GM23338 (cell line): ENCODE data around the gene TMEM98. TPM values are rescaled to one million over a fixed set of nuclear protein-coding genes. Genes with fewer than 3 reads are reported as not detected.

ENCODE experiments used
- ATAC-seq: fragments of 200-7000 bp; cut with Tn5 transposase; 3 replicates; pipeline ENCODE4 v1.9.1; 2020
- DNase-seq: peaks from one replicate; pipeline ENCODE4 v3.0.0-alpha.2; 2015; ENCODE audit warnings: low spot score
- H2AFZ ChIP-seq: fragments of 200-600 bp; sonication (generic); 2 replicates; pipeline ENCODE4 v1.8.0; 2016; ENCODE audit warnings: antibody characterized with exemption, mild to moderate bottlenecking, moderate library complexity
- H3F3A ChIP-seq: fragments of 200-600 bp; sonication (generic); replicated peaks from 2 replicates; pipeline ENCODE4 v1.8.0; 2017; ENCODE audit warnings: antibody characterized with exemption, mixed run types, low read depth
- H3K27ac ChIP-seq: fragments of 200-600 bp; sonication (generic); 2 replicates; pipeline ENCODE4 v1.6.1; 2016; ENCODE audit warnings: low read depth
- H3K27me3 ChIP-seq: fragments of 200-600 bp; sonication (generic); 2 replicates; pipeline ENCODE4 v1.8.0; 2016; ENCODE audit warnings: mild to moderate bottlenecking, mixed run types, moderate library complexity; ENCODE audit not compliant: insufficient read depth
- H3K36me3 ChIP-seq: fragments of 200-600 bp; sonication (generic); 2 replicates; pipeline ENCODE4 v1.8.0; 2016; ENCODE audit warnings: mild to moderate bottlenecking; ENCODE audit not compliant: insufficient read depth
- H3K4me1 ChIP-seq: fragments of 200-600 bp; sonication (generic); 2 replicates; pipeline ENCODE4 v1.8.0; 2016; ENCODE audit warnings: mild to moderate bottlenecking, moderate library complexity; ENCODE audit not compliant: insufficient read depth
- H3K4me2 ChIP-seq: fragments of 200-600 bp; sonication (generic); 2 replicates; pipeline ENCODE4 v1.7.1; 2017; ENCODE audit warnings: mixed run types
- H3K4me3 ChIP-seq: fragments of 200-600 bp; sonication (generic); 2 replicates; pipeline ENCODE4 v1.6.1; 2016; ENCODE audit warnings: mixed run types
- H3K79me2 ChIP-seq: fragments of 200-600 bp; sonication (generic); replicated peaks from 2 replicates; pipeline ENCODE4 v1.8.0; 2017; ENCODE audit warnings: mild to moderate bottlenecking; ENCODE audit not compliant: insufficient read depth
- H3K9me2 ChIP-seq: fragments of 200-600 bp; sonication (generic); 2 replicates; pipeline ENCODE4 v1.8.0; 2017; ENCODE audit not compliant: insufficient read depth
- H4K20me1 ChIP-seq: fragments of 200-600 bp; sonication (generic); replicated peaks from 2 replicates; pipeline ENCODE4 v1.8.0; 2017; ENCODE audit warnings: mild to moderate bottlenecking; ENCODE audit not compliant: insufficient read depth
- H3K27ac Mint-ChIP-seq: 2 replicates; pipeline ENCODE4 v1.8.0; 2020; ENCODE audit warnings: inconsistent platforms, mild to moderate bottlenecking, moderate library complexity, mixed read lengths
- H3K27me3 Mint-ChIP-seq: 3 replicates; pipeline ENCODE4 v1.8.0; 2022; ENCODE audit warnings: low read depth, mild to moderate bottlenecking, moderate library complexity, mixed read lengths, inconsistent platforms; ENCODE audit not compliant: insufficient read depth, poor library complexity
- H3K36me3 Mint-ChIP-seq: 3 replicates; pipeline ENCODE4 v1.8.0; 2021; ENCODE audit warnings: low read depth, mild to moderate bottlenecking, inconsistent platforms, moderate library complexity, mixed read lengths
- H3K4me1 Mint-ChIP-seq: 3 replicates; pipeline ENCODE4 v1.8.0; 2020; ENCODE audit warnings: mild to moderate bottlenecking, inconsistent platforms, mixed read lengths
- H3K4me3 Mint-ChIP-seq: 3 replicates; pipeline ENCODE4 v1.8.0; 2021; ENCODE audit warnings: moderate library complexity, mild to moderate bottlenecking, inconsistent platforms, mixed read lengths
- H3K9me3 Mint-ChIP-seq: 3 replicates; pipeline ENCODE4 v1.8.0; 2020; ENCODE audit warnings: moderate library complexity, mild to moderate bottlenecking, inconsistent platforms, mixed read lengths
- CREB1 ChIP-seq: fragments of 250-450 bp; sonication (Bioruptor Pico); IDR thresholded peaks from 2 replicates; pipeline ENCODE4 v1.5.0; 2020; ENCODE audit warnings: low read depth, mild to moderate bottlenecking, moderate library complexity
- CTCF ChIP-seq, 2 experiments: fragments of 200-600 bp in 1 of 2; sonication (generic) in 1 of 2; conservative IDR thresholded peaks; 2 replicates each; pipeline versions ENCODE4 v1.5.1 to v1.6.1; 2016 to 2017; ENCODE audit warnings: antibody characterized with exemption in 2 of 2, low read depth in 2 of 2, mild to moderate bottlenecking in 2 of 2, moderate library complexity in 1 of 2
- ETS1 ChIP-seq: IDR thresholded peaks from 2 replicates; pipeline ENCODE4 v1.6.1; 2016; ENCODE audit warnings: antibody characterized with exemption
- EZH2 ChIP-seq: fragments of 200-600 bp; sonication (generic); IDR thresholded peaks from one replicate; pipeline ENCODE4 v1.8.0; 2017; ENCODE audit warnings: antibody characterized with exemption, mild to moderate bottlenecking, low read depth; ENCODE audit not compliant: unreplicated experiment
- EZH2phosphoT487 ChIP-seq: fragments of 200-600 bp; sonication (generic); IDR thresholded peaks from one replicate; pipeline ENCODE4 v1.8.1; 2018; ENCODE audit warnings: antibody characterized with exemption; ENCODE audit not compliant: unreplicated experiment
- NANOG ChIP-seq: IDR thresholded peaks from 2 replicates; pipeline ENCODE4 v1.6.1; 2016; ENCODE audit warnings: antibody characterized with exemption, borderline replicate concordance
- POLR2AphosphoS5 ChIP-seq: IDR thresholded peaks from 2 replicates; pipeline ENCODE4 v1.6.1; 2016; ENCODE audit warnings: antibody characterized with exemption, low read depth
- REST ChIP-seq: IDR thresholded peaks from one replicate; pipeline ENCODE4 v1.6.1; 2018; ENCODE audit warnings: antibody characterized with exemption; ENCODE audit not compliant: unreplicated experiment
- ZNF114 ChIP-seq: fragments of 250-450 bp; sonication (Bioruptor Pico); IDR thresholded peaks from 2 replicates; pipeline ENCODE4 v1.5.0; 2020; ENCODE audit warnings: mild to moderate bottlenecking, moderate library complexity
- ZNF331 ChIP-seq: fragments of 250-450 bp; sonication (Bioruptor Pico); IDR thresholded peaks from 2 replicates; pipeline ENCODE4 v1.5.0; 2020; ENCODE audit warnings: low read depth, mild to moderate bottlenecking, moderate library complexity
- polyA plus RNA-seq: library from polyadenylated mRNA; unstranded; fragments of >200 nt; fragmentation: Nextera tagmentation; extraction: Ambion mirVana; gene quantifications from 2 replicates; pipeline ENCODE4 v1.2.1, GENCODE V29; 2016
- total RNA-seq: library from RNA; depleted of rRNA; stranded (reverse); fragments of >200 nt; shearing (Covaris generic); gene quantifications from 2 replicates; pipeline ENCODE4 v1.2.3, GENCODE V29; 2014

Gene TMEM98
- total and polyA plus RNA-seq, 2 experiments from 2014 or later: 60.4 to 94.8 TPM

- no peaks in the 10 kb centered on the region for H3K27me3 ChIP-seq
- DNase-seq (no peak), ATAC-seq (no peak)
- Mint-ChIP-seq H3K27me3 (peaks cover 2% of the 10 kb centered on the region), H3K27ac (no peak overlapping the region), H3K4me3 (no peak overlapping the region), H3K36me3 (peaks cover 4% of the 10 kb centered on the region; the same call in 1 of the 3 replicates), H3K9me3 (peaks cover 13% of the 10 kb centered on the region), H3K4me1 (peaks cover 4% of the 10 kb centered on the region; the same call in 2 of the 3 replicates)
- TF ChIP-seq EZH2phosphoT487 (no peak), ETS1 (no peak), ZNF331 (no peak), REST (no peak), ZNF114 (no peak), NANOG (no peak), CREB1 (CRISPR knock-in tag) (no peak)
- H3K4me1 ChIP-seq: 0 out of 2 replicates have a peak, but pooled peaks cover 4% of the 10 kb centered on the region
- H3K27ac ChIP-seq: no peak overlapping the region
- no peaks in the 10 kb centered on the region for H3K79me2 ChIP-seq
- no peaks in the 10 kb centered on the region for H4K20me1 ChIP-seq
- peak overlapping the region; percentile 72; the same call in 1 of the 2 replicates for H2AFZ ChIP-seq
- no peak overlapping the region for H3K4me3 ChIP-seq
- H3K4me2 ChIP-seq: no peak overlapping the region
- H3K9me2 ChIP-seq: no peaks in the 10 kb centered on the region
- no peaks in the 10 kb centered on the region for H3F3A ChIP-seq
- no peaks in the 10 kb centered on the region for H3K36me3 ChIP-seq
Observed at GRCh38 chr17:32904891-32905290, 23.1 kb upstream of the TMEM98 start.

- Histone ChIP-seq H3K79me2 (no peaks in the 10 kb centered on the region), H3K36me3 (no peaks in the 10 kb centered on the region), H3K4me2 (no peak overlapping the region), H3K27ac (no peak overlapping the region), H3K27me3 (no peaks in the 10 kb centered on the region), H4K20me1 (no peaks in the 10 kb centered on the region), H3K4me1 (peaks cover 4% of the 10 kb centered on the region), H3K4me3 (no peak overlapping the region), H3K9me2 (no peaks in the 10 kb centered on the region), H2AFZ (no peak overlapping the region), H3F3A (0 out of 2 replicates have a peak, but pooled peaks cover under 1% of the 10 kb centered on the region)
- no peak for DNase-seq
- H3K9me3 Mint-ChIP-seq: 0 out of 3 replicates have a peak, but pooled peaks cover 2% of the 10 kb centered on the region
- H3K27me3 Mint-ChIP-seq: peaks cover 2% of the 10 kb centered on the region
- H3K4me1 Mint-ChIP-seq: peaks cover 9% of the 10 kb centered on the region
- TF ChIP-seq CREB1 (CRISPR knock-in tag) (no peak), EZH2phosphoT487 (no peak), ETS1 (no peak), NANOG (no peak), CTCF (conservative IDR thresholded peaks at IDR 0.05; ENCODE audit: low read depth in 2 of 2) (no peak), EZH2 (no peak), POLR2AphosphoS5 (no peak)
- H3K36me3 Mint-ChIP-seq: no peaks in the 10 kb centered on the region
- no peak overlapping the region for H3K4me3 Mint-ChIP-seq
- ATAC-seq: no peak
- no peak overlapping the region for H3K27ac Mint-ChIP-seq
Observed at GRCh38 chr17:32907583-32907982, 20.4 kb upstream of the TMEM98 start.
